Measurements from ENCODE around the gene SHC4.

SHC4 gene

GRCh38 chr15:48833526-48834239, 130.0 kb downstream of the SHC4 start:
- Mint-ChIP-seq H3K4me1 (ENCODE audit: low read depth) (no peaks in the 10 kb centered on the region), H3K27me3 (peaks cover 12% of the 10 kb centered on the region), H3K9me3 (ENCODE audit: low read depth) (peaks cover 18% of the 10 kb centered on the region), H3K36me3 (peaks cover 2% of the 10 kb centered on the region), H3K27ac (no peak overlapping the region), H3K4me3 (no peak overlapping the region)

GRCh38 chr15:48832648-48833047, 131.1 kb downstream of the SHC4 start:
- H3K9me3 Mint-ChIP-seq (ENCODE audit: low read depth) = peaks cover 18% of the 10 kb centered on the region
- H3K4me1 Mint-ChIP-seq (ENCODE audit: low read depth) = no peaks in the 10 kb centered on the region
- H3K36me3 Mint-ChIP-seq = peaks cover 2% of the 10 kb centered on the region
- no peak overlapping the region for H3K4me3 Mint-ChIP-seq
- H3K27me3 Mint-ChIP-seq = peaks cover 12% of the 10 kb centered on the region
- no peak overlapping the region for H3K27ac Mint-ChIP-seq

GRCh38 chr15:48828906-48829305, 134.8 kb downstream of the SHC4 start:
- no peak overlapping the region for H3K27ac Mint-ChIP-seq
- H3K4me1 Mint-ChIP-seq (ENCODE audit: low read depth) = no peaks in the 10 kb centered on the region
- H3K9me3 Mint-ChIP-seq (ENCODE audit: low read depth) = peaks cover 15% of the 10 kb centered on the region
- H3K27me3 Mint-ChIP-seq = peaks cover 3% of the 10 kb centered on the region
- no peaks in the 10 kb centered on the region for H3K36me3 Mint-ChIP-seq
- H3K4me3 Mint-ChIP-seq = no peak overlapping the region

GRCh38 chr15:48828471-48828870, 135.2 kb downstream of the SHC4 start:
- Mint-ChIP-seq H3K4me1 (ENCODE audit: low read depth) (no peaks in the 10 kb centered on the region), H3K36me3 (no peaks in the 10 kb centered on the region), H3K4me3 (no peak overlapping the region), H3K27ac (no peak overlapping the region), H3K9me3 (ENCODE audit: low read depth) (peaks cover 12% of the 10 kb centered on the region), H3K27me3 (peaks cover 3% of the 10 kb centered on the region)

GRCh38 chr15:48825075-48825474, 138.6 kb downstream of the SHC4 start:
- H3K4me1 Mint-ChIP-seq (ENCODE audit: low read depth) = no peaks in the 10 kb centered on the region
- peaks cover 3% of the 10 kb centered on the region for H3K27me3 Mint-ChIP-seq
- H3K36me3 Mint-ChIP-seq = no peaks in the 10 kb centered on the region
- no peak overlapping the region for H3K27ac Mint-ChIP-seq
- no peaks in the 10 kb centered on the region for H3K9me3 Mint-ChIP-seq (ENCODE audit: low read depth)
- no peak overlapping the region for H3K4me3 Mint-ChIP-seq

- Mint-ChIP-seq H3K36me3 (no peaks in the 10 kb centered on the region), H3K4me1 (ENCODE audit: low read depth) (no peaks in the 10 kb centered on the region), H3K27ac (no peak overlapping the region), H3K27me3 (peaks cover 2% of the 10 kb centered on the region), H3K4me3 (no peak overlapping the region), H3K9me3 (ENCODE audit: low read depth) (no peaks in the 10 kb centered on the region)
These were observed 140.0 kb downstream of the SHC4 start for GRCh38 chr15:48823706-48824105.

GRCh38 chr15:48823237-48823636, 140.5 kb downstream of the SHC4 start:
- no peaks in the 10 kb centered on the region for H3K36me3 Mint-ChIP-seq

GRCh38 chr15:48814286-48814685, 149.4 kb downstream of the SHC4 start:
- H3K4me3 Mint-ChIP-seq = no peak overlapping the region
- peaks cover 17% of the 10 kb centered on the region for H3K4me1 Mint-ChIP-seq (ENCODE audit: low read depth)
- H3K9me3 Mint-ChIP-seq (ENCODE audit: low read depth) = no peaks in the 10 kb centered on the region
- H3K27ac Mint-ChIP-seq = no peak overlapping the region
- no peaks in the 10 kb centered on the region for H3K36me3 Mint-ChIP-seq
- no peaks in the 10 kb centered on the region for H3K27me3 Mint-ChIP-seq

More at GRCh38 chr15:48823237-48823636, 140.5 kb downstream of the SHC4 start:
- Mint-ChIP-seq H3K27me3 (peaks cover 2% of the 10 kb centered on the region), H3K9me3 (ENCODE audit: low read depth) (no peaks in the 10 kb centered on the region), H3K4me3 (no peak overlapping the region), H3K4me1 (ENCODE audit: low read depth) (no peaks in the 10 kb centered on the region), H3K27ac (no peak overlapping the region)

- peak overlapping the region; percentile 93 for H3K4me3 Mint-ChIP-seq
- no peaks in the 10 kb centered on the region for H3K36me3 Mint-ChIP-seq
- H3K27me3 Mint-ChIP-seq = no peaks in the 10 kb centered on the region
- peak overlapping the region; percentile 18 for H3K27ac Mint-ChIP-seq
- H3K4me1 Mint-ChIP-seq (ENCODE audit: low read depth) = peaks cover 27% of the 10 kb centered on the region
- H3K9me3 Mint-ChIP-seq (ENCODE audit: low read depth) = no peaks in the 10 kb centered on the region
These were observed 152.3 kb downstream of the SHC4 start for GRCh38 chr15:48811325-48811958.

- peaks cover 29% of the 10 kb centered on the region for H3K4me1 Mint-ChIP-seq (ENCODE audit: low read depth)
- H3K36me3 Mint-ChIP-seq = no peaks in the 10 kb centered on the region
These were observed 153.1 kb downstream of the SHC4 start, which contains the start of gene CEP152 for GRCh38 chr15:48810414-48811324. Gene CEP152, minus strand, starts transcription at chr15:48811069. Its CDS starts 5,420 bp downstream, at chr15:48805649.

GRCh38 chr15:48806151-48806550, 157.6 kb downstream of the SHC4 start:
- H3K4me1 Mint-ChIP-seq (ENCODE audit: low read depth) = peaks cover 22% of the 10 kb centered on the region
- no peak overlapping the region for H3K4me3 Mint-ChIP-seq
- no peaks in the 10 kb centered on the region for H3K27me3 Mint-ChIP-seq
- H3K9me3 Mint-ChIP-seq (ENCODE audit: low read depth) = no peaks in the 10 kb centered on the region
- H3K27ac Mint-ChIP-seq = no peak overlapping the region
- H3K36me3 Mint-ChIP-seq = peaks cover 11% of the 10 kb centered on the region

More at GRCh38 chr15:48810414-48811324, 153.1 kb downstream of the SHC4 start, which contains the start of gene CEP152:
- Mint-ChIP-seq H3K9me3 (ENCODE audit: low read depth) (no peaks in the 10 kb centered on the region), H3K4me3 (peak within 1 kb of the TSS; percentile 93), H3K27me3 (no peaks in the 10 kb centered on the region), H3K27ac (peak within 1 kb of the TSS; percentile 93)

- Mint-ChIP-seq H3K27ac (no peak overlapping the region), H3K36me3 (peaks cover 11% of the 10 kb centered on the region), H3K4me3 (no peak overlapping the region), H3K4me1 (ENCODE audit: low read depth) (peaks cover 22% of the 10 kb centered on the region), H3K9me3 (ENCODE audit: low read depth) (no peaks in the 10 kb centered on the region), H3K27me3 (no peaks in the 10 kb centered on the region)
These were observed 158.1 kb downstream of the SHC4 start for GRCh38 chr15:48805591-48805990.

GRCh38 chr15:48803877-48804276, 159.8 kb downstream of the SHC4 start:
- Mint-ChIP-seq H3K27me3 (no peaks in the 10 kb centered on the region), H3K27ac (no peak overlapping the region), H3K9me3 (ENCODE audit: low read depth) (no peaks in the 10 kb centered on the region), H3K36me3 (peaks cover 11% of the 10 kb centered on the region), H3K4me1 (ENCODE audit: low read depth) (peaks cover 10% of the 10 kb centered on the region), H3K4me3 (no peak overlapping the region)

- H3K4me3 Mint-ChIP-seq = no peak overlapping the region
- peaks cover 11% of the 10 kb centered on the region for H3K36me3 Mint-ChIP-seq
- H3K9me3 Mint-ChIP-seq (ENCODE audit: low read depth) = no peaks in the 10 kb centered on the region
- H3K4me1 Mint-ChIP-seq (ENCODE audit: low read depth) = peaks cover 8% of the 10 kb centered on the region
- no peak overlapping the region for H3K27ac Mint-ChIP-seq
- no peaks in the 10 kb centered on the region for H3K27me3 Mint-ChIP-seq
These were observed 160.9 kb downstream of the SHC4 start for GRCh38 chr15:48802867-48803266.

- Mint-ChIP-seq H3K27me3 (no peaks in the 10 kb centered on the region), H3K4me1 (ENCODE audit: low read depth) (peaks cover 12% of the 10 kb centered on the region), H3K4me3 (no peak overlapping the region), H3K27ac (no peak overlapping the region), H3K36me3 (peaks cover 13% of the 10 kb centered on the region), H3K9me3 (ENCODE audit: low read depth) (no peaks in the 10 kb centered on the region)
These were observed 161.5 kb downstream of the SHC4 start for GRCh38 chr15:48802257-48802656.
